HG03045 (cell line): ENCODE results near the gene ZNF766.
"Not testable (repeated sequence)": the region's sequence is repeated elsewhere in the genome, so short reads cannot be mapped to it uniquely, and the experiment has no call there.

Experiments
- ATAC-seq: cut with Tn5 transposase; IDR thresholded peaks from one replicate; pipeline ENCODE4 v1.9.1; 2021; ENCODE audit warnings: mild to moderate bottlenecking, moderate library complexity; ENCODE audit not compliant: unreplicated experiment

Gene ZNF766

GRCh38 chr19:52274191-52274590, 4.8 kb downstream of the ZNF766 start:
- no peak for ATAC-seq

DNA sequence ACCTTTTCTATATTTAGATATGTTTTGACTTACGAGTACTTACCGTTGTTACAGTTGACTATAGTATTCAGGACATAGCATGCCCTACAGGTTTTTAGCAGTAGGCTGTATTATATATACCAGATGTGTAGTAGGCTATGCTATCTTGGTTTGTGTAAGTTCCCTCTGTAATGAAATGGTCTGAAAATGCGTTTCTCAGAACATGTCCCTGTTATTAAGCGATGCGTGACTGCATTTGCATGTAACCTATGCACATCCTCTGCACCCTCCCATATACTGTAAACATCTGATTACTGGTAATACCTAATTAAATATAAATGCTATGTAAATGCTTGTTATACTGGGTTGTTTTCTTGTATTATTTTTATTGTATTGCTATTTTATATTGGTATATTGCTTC, 6.6 kb downstream of the ZNF766 start:
- no peak for ATAC-seq

- no peak for ATAC-seq
Observed at GRCh38 chr19:52277471-52277870, 8.1 kb downstream of the ZNF766 start.

GRCh38 chr19:52286256-52286655, 16.9 kb downstream of the ZNF766 start:
- ATAC-seq = no peak

DNA sequence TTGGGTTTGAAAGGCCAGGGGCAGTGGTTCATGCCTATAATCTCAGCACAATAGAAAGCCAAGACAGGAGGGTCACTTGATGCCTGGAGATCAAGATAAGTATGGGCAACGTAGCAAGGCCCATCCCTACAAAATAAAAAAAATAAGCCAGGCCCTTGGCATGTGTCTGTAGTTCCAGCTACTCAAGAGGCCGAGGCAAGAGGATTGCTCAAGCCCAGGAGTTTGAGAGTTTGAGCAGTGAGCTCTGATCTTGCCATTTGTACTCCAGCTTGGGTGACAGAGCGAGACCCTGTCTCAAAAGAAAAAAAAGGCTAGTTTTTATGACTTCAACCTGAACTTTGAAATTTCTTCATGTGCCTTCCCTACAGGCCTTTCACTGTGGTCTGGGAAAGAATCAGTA, 22.4 kb downstream of the ZNF766 start:
- ATAC-seq = no peak

DNA sequence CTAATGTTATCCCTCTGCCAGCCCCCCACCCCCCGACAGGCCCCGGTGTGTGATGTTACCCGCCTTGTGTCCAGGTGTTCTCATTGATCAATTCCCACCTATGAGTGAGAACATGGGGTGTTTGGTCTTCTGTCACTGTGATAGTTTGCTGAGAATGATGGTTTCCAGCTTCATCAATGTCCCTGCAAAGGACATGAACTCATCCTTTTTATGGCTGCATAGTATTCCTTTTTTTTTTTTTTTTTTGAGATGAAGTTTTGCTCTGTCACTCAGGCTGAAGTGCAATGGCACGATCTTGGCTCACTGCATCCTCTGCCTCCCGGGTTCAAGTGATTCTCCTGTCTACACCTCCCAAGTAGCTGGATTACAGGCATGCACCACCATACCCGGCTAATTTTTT, 23.6 kb downstream of the ZNF766 start:
- ATAC-seq = not testable (repeated sequence)

DNA sequence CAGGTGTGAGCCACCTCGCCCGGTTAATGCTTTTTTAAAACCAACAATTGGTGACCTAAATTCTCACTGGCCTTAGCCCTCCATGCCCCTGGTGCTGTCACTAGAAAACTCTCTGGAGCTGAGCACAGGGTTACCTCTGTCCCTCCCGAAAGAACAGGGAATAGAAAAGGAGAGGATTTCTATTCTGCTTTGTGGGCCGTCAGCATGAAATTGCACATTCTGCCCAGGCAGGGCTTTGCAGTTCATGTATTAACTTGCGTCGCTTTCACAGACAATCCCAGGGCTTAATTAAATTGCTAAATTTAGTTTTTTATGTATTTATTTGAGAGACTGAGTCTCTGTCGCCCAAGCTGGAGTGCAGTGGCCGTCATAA, 27.0 kb downstream of the ZNF766 start:
- ATAC-seq = no peak

DNA sequence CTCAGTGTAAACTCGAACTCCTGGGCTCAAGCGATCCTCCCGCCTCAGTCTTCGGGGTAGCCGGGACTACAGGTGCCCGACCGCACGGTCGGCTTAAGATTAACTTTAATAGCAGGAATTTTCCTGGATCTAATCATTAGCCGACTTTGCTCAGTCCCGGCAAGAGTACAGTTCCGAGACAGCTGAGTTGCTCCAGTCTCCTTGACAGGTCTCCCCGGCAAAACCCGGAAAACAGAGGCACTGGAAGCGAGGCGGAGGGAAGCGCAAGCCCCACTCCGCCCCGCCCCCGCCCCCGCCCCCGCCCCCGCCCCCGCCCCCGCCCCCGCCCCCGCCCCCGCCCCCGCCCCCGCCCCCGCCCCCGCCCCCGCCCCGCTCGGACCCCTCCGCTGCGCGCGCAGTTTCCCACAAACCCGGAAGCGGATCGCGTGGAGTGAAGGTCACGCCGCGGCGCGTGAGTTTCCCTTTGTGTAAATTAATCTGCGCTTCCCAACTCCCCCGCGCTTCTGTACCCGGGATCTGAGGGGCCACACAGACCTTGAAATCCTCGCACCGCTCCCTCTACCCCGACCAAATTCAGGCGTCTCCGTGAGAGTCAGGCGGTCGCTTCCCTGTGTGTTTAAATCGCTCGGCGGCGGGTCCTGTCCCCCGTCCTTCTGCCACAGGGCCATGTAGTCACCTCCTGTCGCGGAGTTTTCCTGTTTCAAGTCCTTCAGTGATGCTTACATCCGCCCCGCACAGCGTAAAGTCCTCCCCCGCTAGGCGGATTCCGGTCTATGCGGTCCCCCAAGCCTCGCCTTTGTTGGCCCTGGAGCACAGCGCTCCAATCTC, 27.6 kb downstream of the ZNF766 start, which contains the start of gene ZNF480:
Gene ZNF480, plus strand, starts transcription at position 397 of the 828 bp plus-strand sequence. CDS start 3,244 bp downstream, outside the sequence.
- ATAC-seq = peak; percentile 55

- ATAC-seq = peak; percentile 22
Observed at GRCh38 chr19:52297601-52298364, 28.4 kb downstream of the ZNF766 start.

DNA sequence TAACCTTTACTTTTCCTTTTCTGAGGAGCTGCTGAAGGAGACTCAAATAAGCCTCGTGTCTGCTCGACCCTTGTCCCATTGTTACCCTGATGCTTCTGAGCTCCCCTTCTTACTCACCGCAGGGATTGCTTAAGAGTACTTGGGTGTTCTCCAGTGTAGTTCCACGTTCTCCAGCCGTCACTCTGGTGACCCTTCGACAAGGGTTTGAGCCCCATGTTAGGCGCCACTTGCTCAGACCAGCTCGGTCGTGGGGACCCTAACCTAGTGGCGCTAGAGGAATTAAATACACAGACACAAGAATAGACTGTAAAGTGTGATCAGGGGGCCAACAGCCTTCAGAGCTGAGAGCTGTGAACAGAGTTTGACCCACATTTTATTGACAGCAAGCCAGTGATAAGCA, 37.9 kb downstream of the ZNF766 start:
- ATAC-seq = no peak

GRCh38 chr19:52322429-52322828, 53.0 kb downstream of the ZNF766 start:
- ATAC-seq = no peak

- ATAC-seq = no peak
Observed at GRCh38 chr19:52331757-52332156, 62.4 kb downstream of the ZNF766 start.

GRCh38 chr19:52335768-52336116, 66.4 kb downstream of the ZNF766 start:
- no peak for ATAC-seq

- ATAC-seq = peak; percentile 64
Observed at GRCh38 chr19:52336117-52336790, 66.9 kb downstream of the ZNF766 start, which contains the start of gene ZNF610. ZNF610 (plus strand) TSS chr19:52336243; CDS start chr19:52349173, 12,930 bp downstream.

DNA sequence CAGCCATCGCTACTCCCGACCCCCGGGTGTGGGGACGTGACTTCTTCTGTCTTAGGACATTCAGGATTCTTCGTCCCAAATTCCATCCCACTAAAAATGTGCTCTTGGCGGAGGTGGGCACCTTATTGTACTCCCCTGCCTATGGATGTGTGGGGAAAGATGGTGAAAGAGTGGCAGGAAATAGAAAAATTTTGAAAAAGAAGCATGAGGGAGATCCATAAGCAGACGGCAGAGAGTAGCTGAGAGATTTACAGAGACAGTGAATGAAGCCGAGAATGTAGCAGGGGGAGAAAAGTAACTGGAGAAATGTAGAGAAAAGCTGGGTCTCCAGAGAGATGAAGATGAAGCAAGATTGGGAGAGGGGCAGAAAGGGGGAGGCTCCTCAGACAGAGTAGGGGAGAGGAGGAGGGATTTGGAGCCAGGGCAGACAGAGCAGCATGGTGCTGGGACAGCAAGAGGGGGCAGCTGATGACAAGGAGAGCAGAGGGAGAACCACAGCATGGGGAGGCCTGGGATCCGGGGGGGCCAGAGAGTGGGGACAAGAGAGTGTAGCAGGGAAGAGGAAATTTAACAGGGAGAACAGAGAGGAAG, 67.5 kb downstream of the ZNF766 start:
- ATAC-seq = no peak

DNA sequence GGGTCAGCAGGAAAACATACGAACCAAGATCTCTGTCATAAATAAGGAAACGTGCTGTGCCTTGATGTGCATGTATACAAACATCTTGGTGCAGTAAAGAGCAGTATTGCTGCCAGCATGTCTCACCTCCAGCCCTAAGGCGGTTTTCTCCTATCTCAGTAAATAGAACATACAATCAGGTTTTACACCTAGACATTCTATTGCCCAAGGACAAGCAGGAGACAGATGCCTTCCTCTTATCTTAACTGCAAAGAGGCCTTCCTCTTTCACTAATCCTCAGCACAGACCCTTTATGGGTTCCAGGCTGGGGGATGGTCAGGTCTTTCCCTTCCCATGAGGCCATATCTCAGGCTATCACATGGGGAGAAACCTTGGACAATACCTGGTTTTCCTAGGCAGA, 69.6 kb downstream of the ZNF766 start:
- not testable (repeated sequence) for ATAC-seq

DNA sequence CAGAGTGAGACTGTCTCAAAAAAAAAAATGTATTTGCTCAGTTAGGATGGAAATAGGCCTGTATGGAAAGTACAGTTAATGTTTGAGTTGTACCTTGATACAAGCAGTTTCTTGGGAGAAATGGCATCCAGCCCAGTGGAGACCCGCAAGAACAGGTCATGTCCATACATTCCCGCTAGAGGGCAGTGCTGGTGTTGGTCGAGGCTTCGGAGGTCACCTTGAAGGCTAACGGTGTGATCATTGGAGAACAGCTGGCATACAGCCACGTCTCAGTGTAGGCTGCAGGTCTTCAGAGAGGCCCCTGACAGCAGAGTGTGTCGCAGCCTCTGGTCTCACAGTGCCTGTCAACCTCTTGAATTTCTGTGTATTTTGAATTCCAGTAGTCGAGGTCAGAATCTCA, 74.2 kb downstream of the ZNF766 start:
- no peak for ATAC-seq

DNA sequence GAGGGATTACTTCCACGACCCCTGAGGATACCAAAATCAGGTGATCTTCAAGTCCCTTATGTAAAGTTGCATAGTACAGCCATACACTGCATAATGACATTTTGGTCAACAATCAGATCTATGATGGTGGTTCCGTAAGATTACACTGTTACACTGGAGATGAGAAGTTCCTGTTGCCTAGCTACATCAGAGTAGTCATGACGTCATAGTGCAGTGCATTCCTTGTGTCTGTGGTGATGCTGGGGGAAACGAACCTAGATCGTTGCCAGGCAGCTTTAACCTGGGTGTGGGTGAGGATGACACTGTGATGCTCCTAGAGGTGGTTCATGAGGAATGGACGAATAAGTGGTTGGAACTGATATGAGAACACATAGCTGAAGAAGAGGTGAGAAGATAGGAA, 75.8 kb downstream of the ZNF766 start:
- no peak for ATAC-seq
